Renal pelvis (tissue), 4 donors: ENCODE results near the gene SERPINA4. TPM values are rescaled to one million over a fixed set of nuclear protein-coding genes. Genes with fewer than 3 reads are reported as not detected.
A peak's percentile ranks its signal among the peaks of the same experiment; 100 is the strongest.

ENCODE experiments used
- DNase-seq: peaks from one replicate; pipeline ENCODE4 v3.0.0-alpha.2; 2013
- polyA plus RNA-seq, 3 donors: library from polyadenylated mRNA; unstranded; fragments of 120-200 nt; gene quantifications; one replicate each; pipeline ENCODE4 v1.2.1, GENCODE V29; 2013; ENCODE audit not compliant: insufficient read length in 3 of 3

SERPINA4 gene
- polyA plus RNA-seq, 3 donors, result 0.80 to 1.7 (median 1.3) TPM

DNA sequence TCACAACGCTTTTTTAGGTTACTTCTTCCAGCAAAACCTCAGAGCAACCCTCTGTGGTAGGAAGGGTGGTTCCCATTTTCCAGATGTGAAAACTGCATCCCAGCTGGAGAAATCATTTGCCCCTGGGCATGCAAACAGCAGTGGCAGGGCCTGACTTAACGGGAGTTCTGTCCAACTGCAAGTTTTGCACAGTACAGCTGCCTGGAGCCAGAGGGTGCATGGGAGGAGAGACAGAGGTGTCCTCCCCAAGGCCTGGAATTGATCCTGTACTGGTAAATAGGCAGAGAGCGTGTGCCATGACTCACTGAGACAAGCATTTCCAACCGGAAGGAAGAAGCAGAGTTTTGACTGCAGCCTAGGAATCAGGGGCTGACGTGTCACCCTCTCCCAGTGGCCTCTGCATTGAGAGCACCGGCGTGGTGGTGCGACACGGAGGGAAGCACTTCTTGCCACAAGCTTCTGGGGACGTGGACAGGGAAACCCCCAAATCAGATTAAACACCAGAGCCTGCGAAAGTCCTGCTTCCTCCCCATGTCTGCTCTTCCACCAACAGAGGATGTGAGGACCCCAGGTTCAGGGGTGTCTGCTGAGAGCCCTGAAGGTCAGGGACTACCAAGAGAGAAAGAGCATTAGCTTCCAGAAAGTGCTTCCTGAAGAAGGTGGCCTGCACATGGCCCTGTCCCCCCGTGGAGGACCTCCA is 19.0 kb upstream of the SERPINA4 start:
- DNase-seq, result no peak

GRCh38 chr14:94542811-94543440 is 18.3 kb upstream of the SERPINA4 start:
- no peak for DNase-seq

- no peak for DNase-seq
Observed at GRCh38 chr14:94543449-94544124, 17.7 kb upstream of the SERPINA4 start.

DNA sequence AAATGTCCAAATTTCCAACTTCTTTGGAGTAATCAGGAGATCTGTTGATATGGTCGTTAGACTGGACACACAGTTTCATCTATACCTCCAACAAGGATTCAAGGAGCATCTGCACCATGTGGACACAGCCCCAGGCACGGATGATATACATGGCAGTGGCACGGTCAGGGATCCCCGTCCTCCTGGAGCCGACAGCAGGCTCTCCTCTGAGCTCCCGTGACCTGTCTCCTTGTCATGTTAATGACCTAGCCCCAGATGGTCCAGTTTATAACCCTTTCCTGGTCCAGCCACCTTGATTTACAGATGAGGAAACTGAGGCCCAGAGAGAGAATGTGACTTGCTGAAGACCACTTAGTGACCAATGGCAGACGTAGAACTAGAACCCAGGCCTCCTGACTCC is 16.5 kb upstream of the SERPINA4 start:
- no peak for DNase-seq

GRCh38 chr14:94545131-94545841 is 16.0 kb upstream of the SERPINA4 start:
- no peak for DNase-seq

GRCh38 chr14:94547151-94547680 is 14.0 kb upstream of the SERPINA4 start:
- no peak for DNase-seq

DNA sequence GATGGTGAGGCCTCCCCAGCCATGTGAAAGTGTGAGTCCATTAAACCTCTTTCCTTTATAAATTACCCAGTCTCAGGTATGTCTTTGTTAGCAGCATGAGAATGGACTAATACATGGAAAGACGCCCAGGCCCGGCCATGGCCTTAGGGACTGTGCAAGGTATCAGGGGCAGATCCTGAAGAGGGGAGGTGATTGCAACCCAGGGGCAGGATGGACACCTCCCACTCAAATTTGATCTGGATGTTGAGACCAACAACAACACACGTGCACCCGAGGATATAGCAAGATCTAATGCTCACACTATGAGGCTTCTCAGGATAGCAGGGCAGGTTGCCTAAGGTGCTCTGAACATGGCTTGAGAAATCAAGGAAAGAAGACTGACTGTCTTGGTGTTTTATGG is 13.5 kb upstream of the SERPINA4 start:
- no peak for DNase-seq

- DNase-seq, result no peak
Observed at GRCh38 chr14:94548131-94548998, 12.9 kb upstream of the SERPINA4 start.

DNA sequence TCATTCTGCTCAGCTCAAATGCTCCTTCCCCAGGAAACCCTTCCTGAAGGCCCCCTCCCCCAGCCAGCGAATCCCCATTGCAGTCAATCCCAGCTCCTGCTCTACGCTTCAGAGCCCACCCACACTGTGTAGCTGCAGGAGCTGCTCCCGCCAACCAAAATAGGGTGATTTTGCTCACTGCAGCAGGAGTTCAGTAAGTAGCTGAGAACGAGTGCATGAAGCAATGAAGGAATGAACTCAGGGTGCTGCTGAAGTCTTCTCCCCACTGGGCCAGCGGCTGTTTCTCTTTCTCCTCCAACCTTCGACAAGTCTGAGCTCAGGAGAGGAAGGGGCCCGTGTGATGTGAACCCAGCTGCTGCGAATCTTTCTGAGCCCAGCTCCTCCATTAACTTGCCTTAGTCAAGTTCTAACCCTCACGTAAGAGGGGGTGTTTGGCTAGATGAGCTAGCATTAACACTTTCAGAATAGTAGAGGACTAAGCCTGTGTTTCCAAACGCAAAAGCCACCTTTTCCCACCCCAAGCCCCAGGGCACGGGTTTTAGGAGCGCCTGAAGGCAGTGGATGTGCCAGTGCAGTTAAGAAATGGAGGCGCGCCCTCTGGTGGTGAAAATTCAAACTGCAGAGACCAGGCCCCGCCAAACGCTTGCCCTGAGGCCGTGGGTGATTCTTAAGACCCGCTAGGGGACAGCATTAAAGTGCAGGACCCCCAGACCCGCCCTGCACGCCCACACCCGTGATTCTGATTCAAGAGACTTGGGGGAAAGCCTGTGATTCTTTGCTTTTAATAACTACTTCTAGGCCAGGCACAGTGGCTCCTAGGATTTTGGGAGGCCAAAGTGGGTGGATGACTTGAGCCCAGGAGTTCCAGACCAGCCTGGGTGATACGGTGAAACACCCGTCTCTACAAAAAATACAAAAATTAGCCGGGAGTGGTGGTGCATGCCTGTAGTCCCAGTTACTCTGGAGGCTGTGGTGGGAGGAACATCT is 11.9 kb upstream of the SERPINA4 start:
- DNase-seq, result peak; percentile 40

GRCh38 chr14:94550041-94550440 is 11.2 kb upstream of the SERPINA4 start:
- DNase-seq, result no peak

GRCh38 chr14:94555991-94556390 is 5.3 kb upstream of the SERPINA4 start:
- DNase-seq, result no peak

GRCh38 chr14:94557327-94557726 is 3.9 kb upstream of the SERPINA4 start:
- no peak for DNase-seq

DNA sequence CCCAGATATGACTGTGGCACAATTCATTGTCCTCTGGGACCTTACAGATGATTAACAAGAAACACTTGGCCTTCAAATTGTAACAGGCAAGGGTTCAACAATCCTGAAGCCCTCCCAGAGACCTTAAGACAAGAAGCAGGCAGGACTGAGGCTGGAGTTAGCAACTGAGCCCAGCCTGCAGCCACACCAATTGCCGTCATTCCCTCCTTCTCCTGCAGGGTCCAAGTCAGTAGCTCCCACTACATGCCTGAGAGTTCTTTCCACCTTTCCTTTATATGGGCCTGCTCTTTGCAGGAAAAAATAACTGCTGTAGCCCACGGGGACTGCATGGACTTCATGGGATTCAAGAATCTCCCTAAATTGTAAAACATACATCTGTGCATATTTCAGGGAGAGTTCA is 2.4 kb upstream of the SERPINA4 start:
- DNase-seq, result no peak

DNA sequence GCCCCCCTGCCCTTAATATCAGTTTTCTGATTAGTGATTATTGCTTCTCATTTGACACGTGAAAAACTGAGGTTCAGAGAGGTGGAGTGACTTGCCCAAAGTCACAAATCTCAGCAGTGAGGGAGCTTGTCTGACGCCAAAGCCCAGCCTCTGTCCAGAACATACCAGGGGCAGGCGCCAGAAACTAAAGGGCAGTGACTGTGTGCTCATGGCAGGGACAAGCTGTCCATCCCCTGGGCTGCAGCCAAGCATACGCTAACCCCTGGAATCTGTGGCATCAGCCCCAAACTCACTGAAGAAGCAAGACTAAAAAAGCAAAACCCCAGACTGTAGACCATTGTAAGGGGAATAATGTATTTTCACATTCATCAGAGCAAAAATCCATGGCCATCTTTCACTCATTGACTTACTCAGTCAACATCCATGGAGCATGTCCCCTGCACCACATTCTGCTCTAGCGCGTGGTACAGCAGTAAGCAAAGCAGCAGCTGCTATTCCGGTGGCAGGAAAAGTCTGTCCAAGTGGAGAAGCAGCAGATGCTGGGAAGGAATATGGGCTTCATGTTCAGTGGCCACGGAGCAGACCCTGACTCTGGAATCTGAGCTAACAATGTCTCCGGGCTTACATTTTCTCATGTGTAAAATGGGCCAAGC is 1.5 kb upstream of the SERPINA4 start:
- no peak for DNase-seq

GRCh38 chr14:94560291-94560665 is 964 bp upstream of the SERPINA4 start:
- no peak for DNase-seq

DNA sequence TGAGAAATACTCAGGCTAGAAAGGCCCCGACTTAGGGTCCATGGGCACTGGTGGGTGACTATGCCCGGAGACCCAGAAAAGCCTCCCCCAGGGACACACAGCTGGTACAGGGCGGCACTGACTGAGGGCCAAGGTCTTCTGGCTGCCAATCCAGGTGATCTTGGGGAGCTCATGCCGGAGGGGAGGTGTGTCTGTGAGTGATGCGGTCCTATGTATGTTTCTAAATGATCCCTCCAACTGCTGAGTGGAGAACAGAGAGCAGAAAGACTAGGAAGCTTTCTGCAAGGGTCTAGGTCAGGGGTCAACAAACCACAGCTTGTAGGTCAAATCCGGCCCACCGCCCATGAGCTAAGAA is 391 bp downstream of the SERPINA4 start:
- no peak for DNase-seq

GRCh38 chr14:94562022-94562421 is 780 bp downstream of the SERPINA4 start:
- DNase-seq, result no peak

DNA sequence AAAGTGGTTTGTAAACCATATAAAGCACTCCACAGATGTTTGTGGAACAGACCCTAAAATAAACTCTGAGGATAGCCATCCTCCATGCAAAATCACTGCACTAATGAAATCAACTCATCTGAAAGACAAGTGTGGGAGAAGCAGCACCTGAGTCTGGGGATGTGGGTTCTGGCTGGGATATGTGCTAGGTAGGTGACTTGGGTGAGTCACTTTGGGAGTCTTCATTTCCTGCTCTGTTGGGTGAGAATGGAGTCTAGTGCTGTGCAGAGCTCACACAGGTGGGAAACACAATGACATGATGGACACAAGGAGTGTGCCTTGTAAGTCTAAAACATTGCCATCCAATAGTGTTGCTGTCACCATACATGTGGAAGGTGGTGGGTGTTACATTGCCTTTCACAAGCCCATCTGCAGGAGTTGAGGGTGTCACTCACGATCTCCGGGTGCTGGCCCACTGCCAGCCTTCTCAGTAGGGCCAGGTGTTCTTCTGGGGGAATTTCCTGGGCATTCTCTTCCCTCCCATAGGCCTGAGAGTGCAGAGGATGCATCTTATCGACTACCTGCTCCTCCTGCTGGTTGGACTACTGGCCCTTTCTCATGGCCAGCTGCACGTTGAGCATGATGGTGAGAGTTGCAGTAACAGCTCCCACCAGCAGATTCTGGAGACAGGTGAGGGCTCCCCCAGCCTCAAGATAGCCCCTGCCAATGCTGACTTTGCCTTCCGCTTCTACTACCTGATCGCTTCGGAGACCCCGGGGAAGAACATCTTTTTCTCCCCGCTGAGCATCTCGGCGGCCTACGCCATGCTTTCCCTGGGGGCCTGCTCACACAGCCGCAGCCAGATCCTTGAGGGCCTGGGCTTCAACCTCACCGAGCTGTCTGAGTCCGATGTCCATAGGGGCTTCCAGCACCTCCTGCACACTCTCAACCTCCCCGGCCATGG is 2.0 kb downstream of the SERPINA4 start:
- DNase-seq, result no peak
